GDM1 (cell line): ENCODE measurements around the gene GABARAP.
"Not testable (repeated sequence)": the region's sequence is repeated elsewhere in the genome, so short reads cannot be mapped to it uniquely, and the experiment has no call there.

Experiments used
- DNase-seq: peaks from one replicate; lab custom pipeline; 2025; lab: John Stamatoyannopoulos, UW

Gene GABARAP

GRCh38 chr17:7260651-7261378 is 18.6 kb upstream of the GABARAP start:
- no peak for DNase-seq

GRCh38 chr17:7260151-7260550 is 17.9 kb upstream of the GABARAP start:
- DNase-seq = no peak

GRCh38 chr17:7259555-7259889 is 17.3 kb upstream of the GABARAP start:
- no peak for DNase-seq

GRCh38 chr17:7258731-7259554 is 16.7 kb upstream of the GABARAP start:
- DNase-seq = no peak

GRCh38 chr17:7256766-7257456 is 14.7 kb upstream of the GABARAP start:
- DNase-seq = no peak

GRCh38 chr17:7254511-7254910 is 12.3 kb upstream of the GABARAP start:
- DNase-seq = no peak

GRCh38 chr17:7253082-7253481 is 10.8 kb upstream of the GABARAP start:
- no peak for DNase-seq

DNA sequence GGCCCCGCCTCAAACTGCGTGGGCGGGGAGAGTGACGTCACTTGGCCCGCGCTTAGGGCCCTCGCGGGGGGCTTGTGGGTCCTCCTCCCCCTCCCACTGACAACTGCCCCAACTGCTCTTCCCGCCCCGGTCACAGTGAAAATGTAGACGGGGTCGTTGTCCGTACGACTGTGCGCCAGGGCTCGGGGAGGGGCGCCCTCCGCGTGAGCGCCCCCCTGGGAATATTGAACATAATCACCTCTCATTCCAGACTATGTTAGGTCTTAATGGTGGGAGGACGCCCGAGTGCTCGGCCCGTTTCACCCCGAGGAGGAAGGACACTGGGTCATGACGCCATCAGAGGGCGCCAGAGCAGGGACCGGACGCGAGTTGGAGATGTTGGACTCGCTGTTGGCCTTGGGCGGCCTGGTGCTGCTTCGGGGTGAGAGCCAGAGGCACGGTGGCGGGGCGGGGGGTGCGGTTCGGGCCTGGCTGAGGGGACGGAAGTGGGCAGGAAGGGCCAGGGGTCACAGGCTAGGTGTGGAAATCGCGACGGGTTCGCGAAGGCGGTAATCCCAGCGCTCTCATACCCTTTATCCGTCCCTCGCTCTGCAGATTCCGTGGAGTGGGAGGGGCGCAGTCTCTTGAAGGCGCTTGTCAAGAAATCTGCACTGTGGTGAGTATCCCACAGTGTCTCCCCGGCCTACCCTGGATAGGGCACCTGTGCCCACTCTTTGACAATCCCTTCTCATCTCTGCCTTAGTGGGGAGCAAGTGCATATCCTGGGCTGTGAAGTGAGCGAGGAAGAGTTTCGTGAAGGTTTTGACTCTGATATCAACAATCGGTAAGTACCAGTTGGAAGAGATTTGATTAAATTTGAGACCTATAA is 10.2 kb upstream of the GABARAP start, which contains the start of gene ELP5:
TSS of gene ELP5 (plus strand) at position 40 of the 868 bp plus-strand sequence. CDS start at position 376, 336 bp downstream.
- DNase-seq = peak; percentile 87

GRCh38 chr17:7251661-7252175 is 9.5 kb upstream of the GABARAP start, which contains the start of gene CTDNEP1:
Gene CTDNEP1 (minus strand): TSS chr17:7251734. CDS start chr17:7251296, 438 bp downstream.
- DNase-seq = peak; percentile 99

GRCh38 chr17:7250695-7251627 is 8.7 kb upstream of the GABARAP start:
- no peak for DNase-seq

GRCh38 chr17:7249830-7250229 is 7.6 kb upstream of the GABARAP start:
- no peak for DNase-seq

GRCh38 chr17:7249214-7249613 is 7.0 kb upstream of the GABARAP start:
- no peak for DNase-seq

- no peak for DNase-seq
Observed at GRCh38 chr17:7248796-7249195, 6.5 kb upstream of the GABARAP start.

DNA sequence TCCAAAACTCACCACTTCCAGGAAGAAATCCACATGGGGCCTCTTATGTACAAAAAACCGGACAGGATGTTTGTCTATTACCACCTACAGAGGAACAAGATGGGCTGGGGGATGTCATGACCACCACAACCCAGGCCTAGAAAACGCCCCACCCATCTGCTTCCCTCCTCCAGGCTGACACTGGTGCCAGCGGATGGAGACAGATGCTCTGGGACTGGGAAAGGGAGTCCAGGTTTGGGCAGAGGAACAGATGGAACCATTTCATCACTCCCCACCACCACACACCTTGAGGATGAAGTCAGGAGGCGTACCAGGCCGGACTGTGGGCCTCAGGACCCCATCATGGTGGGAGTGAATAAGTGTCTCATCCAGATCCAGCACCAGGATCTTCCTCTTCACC is 4.5 kb upstream of the GABARAP start:
- DNase-seq = no peak

GRCh38 chr17:7243838-7244237 is 1.6 kb upstream of the GABARAP start:
- not testable (repeated sequence) for DNase-seq

- no peak for DNase-seq
Observed at GRCh38 chr17:7243453-7243729, 1.1 kb upstream of the GABARAP start.

GRCh38 chr17:7242717-7243452 is 636 bp upstream of the GABARAP start:
- peak; percentile 87 for DNase-seq

- DNase-seq = no peak
Observed at GRCh38 chr17:7241090-7241733, 1.0 kb downstream of the GABARAP start.

GRCh38 chr17:7240375-7240774 is 1.9 kb downstream of the GABARAP start:
- DNase-seq = no peak
